ENCODE measurements around the gene COBLL1. TPM values are rescaled to one million over a fixed set of nuclear protein-coding genes. Genes with fewer than 3 reads are reported as not detected.

The COBLL1 gene
- total RNA-seq, 3 donors from 2014 or later (not counting 1 experiment from before 2014, with no cell fraction given), result 0.85 to 13.4 (median 2.2) TPM

DNA sequence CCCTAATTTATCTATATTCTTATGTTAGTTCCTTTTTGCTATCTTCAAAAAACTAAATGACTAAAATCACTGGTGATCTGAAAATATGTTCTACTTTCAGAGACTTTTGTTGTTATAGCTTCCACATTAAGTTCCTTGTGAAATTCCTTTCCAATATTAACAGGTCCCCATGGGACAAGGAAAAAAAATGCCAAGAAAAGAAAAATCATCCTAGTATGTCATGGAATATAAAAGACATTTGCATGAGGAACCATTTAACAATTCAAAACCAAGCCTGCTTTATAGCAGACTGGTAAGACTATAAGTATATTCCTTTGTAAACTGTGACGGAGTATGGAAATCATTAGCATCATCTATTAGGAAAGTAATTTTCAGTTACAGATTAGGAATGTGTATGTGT lies 48.1 kb downstream of the COBLL1 start:
- intact Hi-C loops (cut with micrococcal nuclease), result no loop called here
- no peaks in the 10 kb centered on the region for H3K4me1 Mint-ChIP-seq
- H3K36me3 ChIP-seq (ENCODE audit: control insufficient read depth, insufficient read depth, low read length), result no peaks in the 10 kb centered on the region
- H3K4me3 ChIP-seq (ENCODE audit: low read length), result no peak overlapping the region
- no peaks in the 10 kb centered on the region for H3K27me3 Mint-ChIP-seq (ENCODE audit: low read depth in 2 of 2)
- DNase-seq (no peak), ATAC-seq (no peak)
- no peaks in the 10 kb centered on the region for H3K4me1 ChIP-seq (ENCODE audit: control insufficient read depth, insufficient read depth, low read length)
- H3K4me3 Mint-ChIP-seq, result no peak overlapping the region
- no peaks in the 10 kb centered on the region for H3K36me3 Mint-ChIP-seq
- peaks cover 0 to 2% of the 10 kb centered on the region in 2 donors for H3K9me3 Mint-ChIP-seq
- H3K27ac Mint-ChIP-seq, result no peak overlapping the region
- TF ChIP-seq, protein P1, sequence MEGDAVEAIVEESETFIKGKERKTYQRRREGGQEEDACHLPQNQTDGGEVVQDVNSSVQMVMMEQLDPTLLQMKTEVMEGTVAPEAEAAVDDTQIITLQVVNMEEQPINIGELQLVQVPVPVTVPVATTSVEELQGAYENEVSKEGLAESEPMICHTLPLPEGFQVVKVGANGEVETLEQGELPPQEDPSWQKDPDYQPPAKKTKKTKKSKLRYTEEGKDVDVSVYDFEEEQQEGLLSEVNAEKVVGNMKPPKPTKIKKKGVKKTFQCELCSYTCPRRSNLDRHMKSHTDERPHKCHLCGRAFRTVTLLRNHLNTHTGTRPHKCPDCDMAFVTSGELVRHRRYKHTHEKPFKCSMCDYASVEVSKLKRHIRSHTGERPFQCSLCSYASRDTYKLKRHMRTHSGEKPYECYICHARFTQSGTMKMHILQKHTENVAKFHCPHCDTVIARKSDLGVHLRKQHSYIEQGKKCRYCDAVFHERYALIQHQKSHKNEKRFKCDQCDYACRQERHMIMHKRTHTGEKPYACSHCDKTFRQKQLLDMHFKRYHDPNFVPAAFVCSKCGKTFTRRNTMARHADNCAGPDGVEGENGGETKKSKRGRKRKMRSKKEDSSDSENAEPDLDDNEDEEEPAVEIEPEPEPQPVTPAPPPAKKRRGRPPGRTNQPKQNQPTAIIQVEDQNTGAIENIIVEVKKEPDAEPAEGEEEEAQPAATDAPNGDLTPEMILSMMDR (IDR thresholded peaks at IDR 0.05), result no peak
- no peaks in the 10 kb centered on the region for H3K27me3 ChIP-seq (ENCODE audit: control insufficient read depth, insufficient read depth, low read length)
- no peaks in the 10 kb centered on the region for H3K9me3 ChIP-seq (ENCODE audit: control insufficient read depth, insufficient read depth, low read length)
- WGBS (ENCODE audit: insufficient coverage), result no CpG with 5 or more reads among the region's 1 CpG
- H3K27ac ChIP-seq (ENCODE audit: low read length), result no peak overlapping the region

DNA sequence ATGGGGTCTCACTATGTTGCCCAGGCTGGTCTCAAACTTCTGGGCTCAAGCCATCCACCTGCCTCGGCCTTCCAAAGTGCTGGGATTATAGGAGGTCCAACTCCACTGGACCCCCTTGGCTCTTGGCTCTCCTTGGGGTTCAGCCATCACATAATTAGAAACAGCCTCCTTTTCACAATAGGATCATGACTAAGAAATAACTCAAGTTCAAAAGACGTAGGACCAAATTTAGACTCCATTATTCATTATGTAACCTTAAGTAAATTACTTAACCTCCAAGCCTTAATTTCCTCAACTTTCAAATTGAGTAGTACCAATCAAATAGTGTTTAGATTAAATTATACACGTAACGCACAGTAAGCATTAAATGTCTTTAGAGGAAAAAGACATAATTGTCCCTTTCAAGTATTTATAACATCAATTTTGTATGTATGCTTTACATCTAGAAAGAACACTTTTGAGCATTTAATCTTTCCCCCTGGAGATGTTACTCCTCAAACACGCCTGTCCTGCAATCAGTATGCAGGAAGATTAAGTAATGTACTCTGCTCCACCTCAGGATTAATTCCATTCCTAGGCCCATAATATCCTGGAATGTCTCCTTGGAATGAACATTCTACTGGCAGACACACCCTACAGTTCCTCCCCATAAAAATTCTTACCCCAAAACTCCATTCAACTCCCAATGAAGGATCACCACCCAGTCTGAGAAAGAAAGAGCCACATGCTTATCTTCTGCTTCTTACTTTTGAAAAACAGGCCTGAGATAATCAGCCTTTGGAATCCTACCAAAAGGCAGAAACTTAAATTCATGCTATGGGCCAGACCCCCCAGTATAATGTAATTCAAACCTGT lies 49.1 kb downstream of the COBLL1 start:
- H3K27ac Mint-ChIP-seq, result no peak overlapping the region
- ATAC-seq (no peak), DNase-seq (no peak)
- Histone ChIP-seq H3K27ac (ENCODE audit: low read length) (no peak overlapping the region), H3K4me1 (ENCODE audit: control insufficient read depth, insufficient read depth, low read length) (no peaks in the 10 kb centered on the region), H3K36me3 (ENCODE audit: control insufficient read depth, insufficient read depth, low read length) (no peaks in the 10 kb centered on the region), H3K27me3 (ENCODE audit: control insufficient read depth, insufficient read depth, low read length) (no peaks in the 10 kb centered on the region), H3K9me3 (ENCODE audit: control insufficient read depth, insufficient read depth, low read length) (no peaks in the 10 kb centered on the region), H3K4me3 (ENCODE audit: low read length) (no peak overlapping the region)
- TF ChIP-seq, protein P1 (IDR thresholded peaks at IDR 0.05), result no peak
- WGBS (ENCODE audit: insufficient coverage), result 86% methylated on average over 3 of the region's 5 CpGs
- intact Hi-C loops (cut with micrococcal nuclease), result no loop called here
- H3K9me3 Mint-ChIP-seq, result no peaks in the 10 kb centered on the region
- no peaks in the 10 kb centered on the region for H3K36me3 Mint-ChIP-seq
- H3K4me3 Mint-ChIP-seq, result no peak overlapping the region
- H3K27me3 Mint-ChIP-seq (ENCODE audit: low read depth in 2 of 2), result no peaks in the 10 kb centered on the region
- no peaks in the 10 kb centered on the region for H3K4me1 Mint-ChIP-seq

DNA sequence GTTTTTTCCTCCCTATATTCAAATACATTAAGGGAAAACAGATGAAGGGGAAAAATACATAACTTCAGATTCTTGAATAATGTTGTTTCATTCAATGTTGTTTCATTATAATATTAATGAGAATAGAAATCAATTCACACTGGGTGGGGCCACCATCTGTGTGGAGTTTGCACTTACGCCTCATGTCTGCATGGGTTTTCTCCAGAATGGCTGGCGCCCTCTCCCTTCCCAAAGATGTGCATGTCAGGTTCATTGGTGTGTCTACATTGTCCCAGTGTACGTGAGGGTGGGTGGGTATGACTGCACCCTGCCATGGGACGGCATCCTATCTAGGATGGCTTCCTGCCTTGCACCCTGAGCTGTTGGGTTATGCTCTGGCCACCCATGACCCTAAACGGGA lies 51.7 kb downstream of the COBLL1 start:
- H3K9me3 ChIP-seq (ENCODE audit: control insufficient read depth, insufficient read depth, low read length), result no peaks in the 10 kb centered on the region
- Mint-ChIP-seq H3K27ac (no peak overlapping the region), H3K4me1 (no peaks in the 10 kb centered on the region), H3K4me3 (no peak overlapping the region), H3K27me3 (ENCODE audit: low read depth in 2 of 2) (peaks cover 0 to 2% of the 10 kb centered on the region in 2 donors), H3K36me3 (no peaks in the 10 kb centered on the region), H3K9me3 (no peaks in the 10 kb centered on the region)
- no peaks in the 10 kb centered on the region for H3K27me3 ChIP-seq (ENCODE audit: control insufficient read depth, insufficient read depth, low read length)
- intact Hi-C loops (cut with micrococcal nuclease), result no loop called here
- TF ChIP-seq, protein P1 (IDR thresholded peaks at IDR 0.05), result no peak
- no peaks in the 10 kb centered on the region for H3K4me1 ChIP-seq (ENCODE audit: control insufficient read depth, insufficient read depth, low read length)
- 95% methylated on average over 4 of the region's 5 CpGs for WGBS (ENCODE audit: insufficient coverage)
- no peak overlapping the region for H3K4me3 ChIP-seq (ENCODE audit: low read length)
- no peak for DNase-seq
- ATAC-seq, result no peak
- no peak overlapping the region for H3K27ac ChIP-seq (ENCODE audit: low read length)
- H3K36me3 ChIP-seq (ENCODE audit: control insufficient read depth, insufficient read depth, low read length), result no peaks in the 10 kb centered on the region
